Subcutaneous abdominal adipose tissue (tissue), 5 donors: ENCODE data around the gene GJA5.
A peak's percentile ranks its signal among the peaks of the same experiment; 100 is the strongest.

Experiments
- H3K27ac ChIP-seq: one replicate; pipeline ENCODE4 v1.7.0; 2013; ENCODE audit warnings: low read depth, mild to moderate bottlenecking, inconsistent platforms, low read length, moderate library complexity
- H3K27me3 ChIP-seq, 5 donors: one replicate each; pipeline ENCODE4 v1.7.0; 2013; ENCODE audit warnings: low read length in 5 of 5, inconsistent platforms in 1 of 5; ENCODE audit not compliant: control insufficient read depth in 5 of 5, insufficient read depth in 4 of 5
- H3K36me3 ChIP-seq, 5 donors: one replicate each; pipeline ENCODE4 v1.7.0; 2013; ENCODE audit warnings: low read length in 5 of 5; ENCODE audit not compliant: control insufficient read depth in 5 of 5, insufficient read depth in 5 of 5
- H3K4me1 ChIP-seq, 5 donors: one replicate each; pipeline ENCODE4 v1.7.0; 2013; ENCODE audit warnings: low read length in 5 of 5, mild to moderate bottlenecking in 3 of 5, moderate library complexity in 1 of 5; ENCODE audit not compliant: control insufficient read depth in 5 of 5, insufficient read depth in 5 of 5
- H3K4me3 ChIP-seq, 5 donors: one replicate each; pipeline ENCODE4 v1.7.0; 2013; ENCODE audit warnings: low read length in 5 of 5, low read depth in 1 of 5
- H3K9ac ChIP-seq, 5 donors: one replicate each; pipeline ENCODE4 v1.7.0; 2013; ENCODE audit warnings: low read length in 5 of 5, mild to moderate bottlenecking in 4 of 5, moderate library complexity in 3 of 5
- H3K9me3 ChIP-seq, 5 donors: one replicate each; pipeline ENCODE4 v1.7.0; 2013; ENCODE audit warnings: low read length in 5 of 5; ENCODE audit not compliant: control insufficient read depth in 5 of 5
- donor health status: healthy.
- donor health status: healthy.
- donor health status: healthy.
- donor health status: healthy.
- donor health status: healthy.

The GJA5 gene

GRCh38 chr1:147760481-147761260 is at the start of gene GJA5:
Gene GJA5, minus strand, starts transcription at chr1:147760602. Its CDS starts 1,364 bp downstream, at chr1:147759238.
- Histone ChIP-seq H3K27me3 (no peaks in the 10 kb centered on the region), H3K9me3 (no peaks in the 10 kb centered on the region), H3K4me1 (peaks cover 11 to 55% (median 44%) of the 10 kb centered on the region in 5 donors), H3K9ac (peak within 1 kb of the TSS in 1 of 5 donors; percentile 7), H3K36me3 (no peaks in the 10 kb centered on the region), H3K27ac (peak within 1 kb of the TSS; percentile 41), H3K4me3 (no peak within 1 kb of the TSS)

GRCh38 chr1:147809236-147809635 is 48.8 kb upstream of the GJA5 start:
- Histone ChIP-seq H3K4me1 (peaks cover 0 to 8% (median 0%) of the 10 kb centered on the region in 5 donors), H3K27ac (no peak overlapping the region), H3K27me3 (no peaks in the 10 kb centered on the region), H3K9ac (no peak overlapping the region), H3K4me3 (no peak overlapping the region), H3K9me3 (no peaks in the 10 kb centered on the region), H3K36me3 (no peaks in the 10 kb centered on the region)

- no peak overlapping the region for H3K27ac ChIP-seq
- H3K9ac ChIP-seq, result no peak overlapping the region
- H3K4me1 ChIP-seq, result peaks cover 0 to 8% (median 0%) of the 10 kb centered on the region in 5 donors
- no peak overlapping the region for H3K4me3 ChIP-seq
- no peaks in the 10 kb centered on the region for H3K27me3 ChIP-seq
- H3K9me3 ChIP-seq, result no peaks in the 10 kb centered on the region
- no peaks in the 10 kb centered on the region for H3K36me3 ChIP-seq
Measured at GRCh38 chr1:147808025-147808424, 47.6 kb upstream of the GJA5 start.

- no peaks in the 10 kb centered on the region for H3K36me3 ChIP-seq
- no peaks in the 10 kb centered on the region for H3K27me3 ChIP-seq
- no peak overlapping the region for H3K27ac ChIP-seq
- no peak overlapping the region for H3K4me3 ChIP-seq
- H3K4me1 ChIP-seq, result peaks cover 0 to 8% (median 0%) of the 10 kb centered on the region in 5 donors
- H3K9ac ChIP-seq, result no peak overlapping the region
- no peaks in the 10 kb centered on the region for H3K9me3 ChIP-seq
Measured at GRCh38 chr1:147807405-147807804, 47.0 kb upstream of the GJA5 start.

GRCh38 chr1:147804942-147805723 is 44.7 kb upstream of the GJA5 start:
- no peak overlapping the region for H3K9ac ChIP-seq

GRCh38 chr1:147800804-147801203 is 40.4 kb upstream of the GJA5 start:
- Histone ChIP-seq H3K4me1 (peaks cover 0 to 3% (median 0%) of the 10 kb centered on the region in 5 donors), H3K9me3 (no peaks in the 10 kb centered on the region), H3K4me3 (no peak overlapping the region)

More at GRCh38 chr1:147804942-147805723, 44.7 kb upstream of the GJA5 start:
- Histone ChIP-seq H3K27me3 (no peaks in the 10 kb centered on the region), H3K36me3 (no peaks in the 10 kb centered on the region), H3K4me3 (no peak overlapping the region), H3K4me1 (peaks cover 0 to 8% (median 0%) of the 10 kb centered on the region in 5 donors), H3K27ac (no peak overlapping the region), H3K9me3 (no peaks in the 10 kb centered on the region)

GRCh38 chr1:147798731-147799130 is 38.3 kb upstream of the GJA5 start:
- Histone ChIP-seq H3K27me3 (no peaks in the 10 kb centered on the region), H3K4me3 (no peak overlapping the region), H3K36me3 (no peaks in the 10 kb centered on the region), H3K27ac (no peak overlapping the region), H3K9ac (no peak overlapping the region), H3K4me1 (peaks cover 0 to 3% (median 0%) of the 10 kb centered on the region in 5 donors), H3K9me3 (no peaks in the 10 kb centered on the region)

More at GRCh38 chr1:147800804-147801203, 40.4 kb upstream of the GJA5 start:
- H3K27ac ChIP-seq, result no peak overlapping the region
- no peaks in the 10 kb centered on the region for H3K36me3 ChIP-seq
- no peaks in the 10 kb centered on the region for H3K27me3 ChIP-seq
- H3K9ac ChIP-seq, result no peak overlapping the region

GRCh38 chr1:147794570-147794969 is 34.2 kb upstream of the GJA5 start:
- Histone ChIP-seq H3K4me1 (peaks cover 0 to 3% (median 0%) of the 10 kb centered on the region in 5 donors), H3K36me3 (no peaks in the 10 kb centered on the region), H3K4me3 (no peak overlapping the region), H3K9me3 (no peaks in the 10 kb centered on the region), H3K27ac (no peak overlapping the region), H3K27me3 (no peaks in the 10 kb centered on the region), H3K9ac (no peak overlapping the region)

- Histone ChIP-seq H3K4me1 (no peaks in the 10 kb centered on the region), H3K9me3 (no peaks in the 10 kb centered on the region), H3K4me3 (no peak overlapping the region), H3K36me3 (no peaks in the 10 kb centered on the region), H3K27ac (no peak overlapping the region), H3K9ac (no peak overlapping the region), H3K27me3 (no peaks in the 10 kb centered on the region)
Measured at GRCh38 chr1:147791876-147792275, 31.5 kb upstream of the GJA5 start.

- H3K4me3 ChIP-seq, result no peak overlapping the region
- H3K27ac ChIP-seq, result no peak overlapping the region
- no peaks in the 10 kb centered on the region for H3K27me3 ChIP-seq
- H3K4me1 ChIP-seq, result no peaks in the 10 kb centered on the region
- no peaks in the 10 kb centered on the region for H3K36me3 ChIP-seq
- no peaks in the 10 kb centered on the region for H3K9me3 ChIP-seq
- no peak overlapping the region for H3K9ac ChIP-seq
Measured at GRCh38 chr1:147787765-147788164, 27.4 kb upstream of the GJA5 start.
